Activated naive CD4-positive, alpha-beta T cell treated with anti-CD3 and anti-CD28 coated beads, Interleukin-2, amount 50 U/mL, for 24 hours (primary cell): ENCODE data around the gene CACYBP.

Experiments used
- H3K27ac Mint-ChIP-seq: one replicate; pipeline ENCODE4 v1.8.0; 2021; ENCODE audit warnings: mild to moderate bottlenecking, mixed read lengths
- H3K27me3 Mint-ChIP-seq: one replicate; pipeline ENCODE4 v1.8.0; 2021; ENCODE audit warnings: mixed read lengths
- H3K36me3 Mint-ChIP-seq: one replicate; pipeline ENCODE4 v1.8.0; 2021; ENCODE audit warnings: mixed read lengths
- H3K4me1 Mint-ChIP-seq: one replicate; pipeline ENCODE4 v1.8.0; 2021; ENCODE audit warnings: mixed read lengths
- H3K4me3 Mint-ChIP-seq: one replicate; pipeline ENCODE4 v1.8.0; 2021; ENCODE audit warnings: mild to moderate bottlenecking, mixed read lengths
- H3K9me3 Mint-ChIP-seq: one replicate; pipeline ENCODE4 v1.8.0; 2021; ENCODE audit warnings: mixed read lengths

CACYBP gene

GRCh38 chr1:174966008-174966572, 33.7 kb upstream of the CACYBP start:
- Mint-ChIP-seq H3K4me1 (peaks cover 74% of the 10 kb centered on the region), H3K4me3 (peak overlapping the region; percentile 87), H3K9me3 (no peaks in the 10 kb centered on the region), H3K27ac (peak overlapping the region; percentile 91), H3K27me3 (no peaks in the 10 kb centered on the region), H3K36me3 (peaks cover 3% of the 10 kb centered on the region)

GRCh38 chr1:174967845-174968705, 31.7 kb upstream of the CACYBP start:
- peaks cover 89% of the 10 kb centered on the region for H3K4me1 Mint-ChIP-seq
- peaks cover 8% of the 10 kb centered on the region for H3K36me3 Mint-ChIP-seq
- no peaks in the 10 kb centered on the region for H3K27me3 Mint-ChIP-seq
- no peaks in the 10 kb centered on the region for H3K9me3 Mint-ChIP-seq
- peak overlapping the region; percentile 80 for H3K4me3 Mint-ChIP-seq
- H3K27ac Mint-ChIP-seq: peak overlapping the region; percentile 97

- peaks cover 8% of the 10 kb centered on the region for H3K36me3 Mint-ChIP-seq
- H3K4me3 Mint-ChIP-seq: peak overlapping the region; percentile 80
- peaks cover 83% of the 10 kb centered on the region for H3K4me1 Mint-ChIP-seq
- peak overlapping the region; percentile 97 for H3K27ac Mint-ChIP-seq
- H3K27me3 Mint-ChIP-seq: no peaks in the 10 kb centered on the region
- no peaks in the 10 kb centered on the region for H3K9me3 Mint-ChIP-seq
Measured at GRCh38 chr1:174968750-174969244, 30.9 kb upstream of the CACYBP start.

- Mint-ChIP-seq H3K27me3 (no peaks in the 10 kb centered on the region), H3K4me3 (peak overlapping the region; percentile 23), H3K27ac (peak overlapping the region; percentile 65), H3K4me1 (peaks cover 78% of the 10 kb centered on the region), H3K36me3 (peaks cover 14% of the 10 kb centered on the region), H3K9me3 (no peaks in the 10 kb centered on the region)
Measured at GRCh38 chr1:174969977-174970376, 29.8 kb upstream of the CACYBP start.

GRCh38 chr1:174971466-174971865, 28.3 kb upstream of the CACYBP start:
- H3K36me3 Mint-ChIP-seq: peaks cover 20% of the 10 kb centered on the region
- peaks cover 71% of the 10 kb centered on the region for H3K4me1 Mint-ChIP-seq
- H3K27me3 Mint-ChIP-seq: no peaks in the 10 kb centered on the region
- H3K9me3 Mint-ChIP-seq: no peaks in the 10 kb centered on the region
- H3K27ac Mint-ChIP-seq: peak overlapping the region; percentile 32
- peak overlapping the region; percentile 61 for H3K4me3 Mint-ChIP-seq

GRCh38 chr1:174971902-174972301, 27.8 kb upstream of the CACYBP start:
- Mint-ChIP-seq H3K27ac (no peak overlapping the region), H3K4me1 (peaks cover 74% of the 10 kb centered on the region), H3K27me3 (no peaks in the 10 kb centered on the region), H3K4me3 (no peak overlapping the region), H3K36me3 (peaks cover 22% of the 10 kb centered on the region), H3K9me3 (no peaks in the 10 kb centered on the region)

- Mint-ChIP-seq H3K27ac (no peak overlapping the region), H3K9me3 (no peaks in the 10 kb centered on the region), H3K36me3 (peaks cover 26% of the 10 kb centered on the region), H3K27me3 (no peaks in the 10 kb centered on the region), H3K4me3 (no peak overlapping the region), H3K4me1 (peaks cover 58% of the 10 kb centered on the region)
Measured at GRCh38 chr1:174974711-174975119, 25.0 kb upstream of the CACYBP start.

GRCh38 chr1:174975764-174976163, 24.0 kb upstream of the CACYBP start:
- Mint-ChIP-seq H3K4me3 (no peak overlapping the region), H3K27ac (peak overlapping the region; percentile 25)

GRCh38 chr1:174976436-174977108, 23.2 kb upstream of the CACYBP start:
- no peaks in the 10 kb centered on the region for H3K9me3 Mint-ChIP-seq
- H3K36me3 Mint-ChIP-seq: peaks cover 28% of the 10 kb centered on the region
- H3K4me1 Mint-ChIP-seq: peaks cover 56% of the 10 kb centered on the region
- H3K27me3 Mint-ChIP-seq: no peaks in the 10 kb centered on the region
- peak overlapping the region; percentile 26 for H3K27ac Mint-ChIP-seq
- no peak overlapping the region for H3K4me3 Mint-ChIP-seq

More at GRCh38 chr1:174975764-174976163, 24.0 kb upstream of the CACYBP start:
- Mint-ChIP-seq H3K9me3 (no peaks in the 10 kb centered on the region), H3K4me1 (peaks cover 56% of the 10 kb centered on the region), H3K27me3 (no peaks in the 10 kb centered on the region), H3K36me3 (peaks cover 25% of the 10 kb centered on the region)

- Mint-ChIP-seq H3K27ac (no peak overlapping the region), H3K36me3 (peaks cover 27% of the 10 kb centered on the region)
Measured at GRCh38 chr1:174982971-174983689, 16.6 kb upstream of the CACYBP start.

GRCh38 chr1:174984952-174985351, 14.8 kb upstream of the CACYBP start:
- Mint-ChIP-seq H3K27me3 (no peaks in the 10 kb centered on the region), H3K4me1 (peaks cover 54% of the 10 kb centered on the region), H3K27ac (peak overlapping the region; percentile 92)

More at GRCh38 chr1:174982971-174983689, 16.6 kb upstream of the CACYBP start:
- no peaks in the 10 kb centered on the region for H3K9me3 Mint-ChIP-seq
- peaks cover 41% of the 10 kb centered on the region for H3K4me1 Mint-ChIP-seq
- no peak overlapping the region for H3K4me3 Mint-ChIP-seq
- no peaks in the 10 kb centered on the region for H3K27me3 Mint-ChIP-seq

GRCh38 chr1:174988539-174988938, 11.2 kb upstream of the CACYBP start:
- H3K4me1 Mint-ChIP-seq: peaks cover 45% of the 10 kb centered on the region
- no peak overlapping the region for H3K27ac Mint-ChIP-seq
- H3K36me3 Mint-ChIP-seq: peaks cover 18% of the 10 kb centered on the region
- no peaks in the 10 kb centered on the region for H3K9me3 Mint-ChIP-seq
- H3K27me3 Mint-ChIP-seq: no peaks in the 10 kb centered on the region
- peak overlapping the region; percentile 16 for H3K4me3 Mint-ChIP-seq

More at GRCh38 chr1:174984952-174985351, 14.8 kb upstream of the CACYBP start:
- Mint-ChIP-seq H3K36me3 (peaks cover 32% of the 10 kb centered on the region), H3K4me3 (no peak overlapping the region), H3K9me3 (no peaks in the 10 kb centered on the region)

GRCh38 chr1:174988986-174989385, 10.8 kb upstream of the CACYBP start:
- Mint-ChIP-seq H3K27ac (peak overlapping the region; percentile 27), H3K9me3 (no peaks in the 10 kb centered on the region), H3K27me3 (no peaks in the 10 kb centered on the region), H3K36me3 (peaks cover 18% of the 10 kb centered on the region), H3K4me1 (peaks cover 45% of the 10 kb centered on the region), H3K4me3 (peak overlapping the region; percentile 27)

- Mint-ChIP-seq H3K4me3 (peak overlapping the region; percentile 78), H3K9me3 (no peaks in the 10 kb centered on the region), H3K27ac (peak overlapping the region; percentile 91), H3K36me3 (peaks cover 17% of the 10 kb centered on the region), H3K4me1 (peaks cover 46% of the 10 kb centered on the region), H3K27me3 (no peaks in the 10 kb centered on the region)
Measured at GRCh38 chr1:174989536-174990220, 10.1 kb upstream of the CACYBP start.
